ENCODE results near the gene FGD4.

- TF ChIP-seq CTCF (IDR thresholded peaks at IDR 0.05) (no peak), POLR2AphosphoS5 (IDR thresholded peaks at IDR 0.05) (no peak)
Measured at GRCh38 chr12:32627976-32628375, 228.6 kb downstream of the FGD4 start.
